ENCODE results near the gene ZNF496.

GRCh38 chr1:247357052-247357780, 25.5 kb upstream of the ZNF496 start:
- TF ChIP-seq NFE2L1 (CRISPR knock-in tag; IDR thresholded peaks at IDR 0.05; ENCODE audit: borderline replicate concordance), result no peak
- TF ChIP-seq JARID2 (CRISPR knock-in tag; IDR thresholded peaks at IDR 0.05; ENCODE audit: insufficient replicate concordance), result no peak
- no peak for TF ChIP-seq STAT5B (CRISPR knock-in tag; IDR thresholded peaks at IDR 0.05)
